GM21576 (cell line): ENCODE measurements around the gene ADAMTS12.
A peak's percentile ranks its signal among the peaks of the same experiment; 100 is the strongest.

Experiments used
- ATAC-seq: cut with Tn5 transposase; IDR thresholded peaks from one replicate; pipeline ENCODE4 v1.9.1; 2021; ENCODE audit warnings: mild to moderate bottlenecking, moderate library complexity; ENCODE audit not compliant: unreplicated experiment

The ADAMTS12 gene, protein sequence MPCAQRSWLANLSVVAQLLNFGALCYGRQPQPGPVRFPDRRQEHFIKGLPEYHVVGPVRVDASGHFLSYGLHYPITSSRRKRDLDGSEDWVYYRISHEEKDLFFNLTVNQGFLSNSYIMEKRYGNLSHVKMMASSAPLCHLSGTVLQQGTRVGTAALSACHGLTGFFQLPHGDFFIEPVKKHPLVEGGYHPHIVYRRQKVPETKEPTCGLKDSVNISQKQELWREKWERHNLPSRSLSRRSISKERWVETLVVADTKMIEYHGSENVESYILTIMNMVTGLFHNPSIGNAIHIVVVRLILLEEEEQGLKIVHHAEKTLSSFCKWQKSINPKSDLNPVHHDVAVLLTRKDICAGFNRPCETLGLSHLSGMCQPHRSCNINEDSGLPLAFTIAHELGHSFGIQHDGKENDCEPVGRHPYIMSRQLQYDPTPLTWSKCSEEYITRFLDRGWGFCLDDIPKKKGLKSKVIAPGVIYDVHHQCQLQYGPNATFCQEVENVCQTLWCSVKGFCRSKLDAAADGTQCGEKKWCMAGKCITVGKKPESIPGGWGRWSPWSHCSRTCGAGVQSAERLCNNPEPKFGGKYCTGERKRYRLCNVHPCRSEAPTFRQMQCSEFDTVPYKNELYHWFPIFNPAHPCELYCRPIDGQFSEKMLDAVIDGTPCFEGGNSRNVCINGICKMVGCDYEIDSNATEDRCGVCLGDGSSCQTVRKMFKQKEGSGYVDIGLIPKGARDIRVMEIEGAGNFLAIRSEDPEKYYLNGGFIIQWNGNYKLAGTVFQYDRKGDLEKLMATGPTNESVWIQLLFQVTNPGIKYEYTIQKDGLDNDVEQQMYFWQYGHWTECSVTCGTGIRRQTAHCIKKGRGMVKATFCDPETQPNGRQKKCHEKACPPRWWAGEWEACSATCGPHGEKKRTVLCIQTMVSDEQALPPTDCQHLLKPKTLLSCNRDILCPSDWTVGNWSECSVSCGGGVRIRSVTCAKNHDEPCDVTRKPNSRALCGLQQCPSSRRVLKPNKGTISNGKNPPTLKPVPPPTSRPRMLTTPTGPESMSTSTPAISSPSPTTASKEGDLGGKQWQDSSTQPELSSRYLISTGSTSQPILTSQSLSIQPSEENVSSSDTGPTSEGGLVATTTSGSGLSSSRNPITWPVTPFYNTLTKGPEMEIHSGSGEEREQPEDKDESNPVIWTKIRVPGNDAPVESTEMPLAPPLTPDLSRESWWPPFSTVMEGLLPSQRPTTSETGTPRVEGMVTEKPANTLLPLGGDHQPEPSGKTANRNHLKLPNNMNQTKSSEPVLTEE (N-terminal part only)

DNA sequence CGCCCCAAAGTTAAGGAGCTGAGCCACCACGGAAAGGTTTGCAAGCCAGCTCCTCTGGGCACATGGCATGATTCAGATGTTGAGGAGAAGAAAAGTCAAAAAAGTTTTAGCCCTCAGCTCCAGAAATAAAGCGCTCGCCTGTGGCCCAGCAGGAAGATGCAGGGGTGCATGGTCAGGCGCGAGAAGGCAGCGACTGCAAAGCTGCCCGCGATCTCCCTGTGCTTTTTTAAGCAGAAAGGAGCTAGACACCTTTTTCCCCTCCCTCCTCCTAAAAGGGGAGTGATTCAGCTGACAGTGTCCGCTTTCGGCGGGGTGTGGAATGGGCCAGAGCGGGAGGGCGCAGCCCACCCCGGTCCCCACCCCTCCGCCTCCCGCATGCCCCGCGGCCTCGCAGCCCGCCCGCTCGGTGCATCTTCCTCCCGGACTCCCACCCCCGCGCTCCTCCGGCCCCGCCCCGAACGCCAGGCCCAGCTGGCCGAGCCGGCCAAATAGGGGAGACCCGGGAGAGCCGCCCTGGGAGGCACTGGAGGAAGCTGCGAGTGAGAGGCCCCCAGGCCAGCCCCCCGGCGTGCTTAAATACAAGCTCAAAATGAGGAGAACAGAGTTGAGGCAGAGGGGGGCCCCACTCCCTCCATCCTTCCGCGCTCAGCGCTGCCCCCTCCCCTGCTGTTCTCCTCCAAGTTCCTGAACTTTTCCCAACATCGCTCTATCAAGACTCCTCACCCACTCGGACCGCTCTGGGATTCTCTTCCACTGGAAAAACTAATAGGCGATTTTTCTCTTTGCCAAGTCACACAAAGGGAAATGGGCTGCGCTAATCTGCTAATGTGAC is at the start of gene ADAMTS12:
TSS of gene ADAMTS12 (minus strand) at position 203 of the 832 bp plus-strand sequence. CDS start at position 69, 134 bp downstream.
- ATAC-seq: no peak

DNA sequence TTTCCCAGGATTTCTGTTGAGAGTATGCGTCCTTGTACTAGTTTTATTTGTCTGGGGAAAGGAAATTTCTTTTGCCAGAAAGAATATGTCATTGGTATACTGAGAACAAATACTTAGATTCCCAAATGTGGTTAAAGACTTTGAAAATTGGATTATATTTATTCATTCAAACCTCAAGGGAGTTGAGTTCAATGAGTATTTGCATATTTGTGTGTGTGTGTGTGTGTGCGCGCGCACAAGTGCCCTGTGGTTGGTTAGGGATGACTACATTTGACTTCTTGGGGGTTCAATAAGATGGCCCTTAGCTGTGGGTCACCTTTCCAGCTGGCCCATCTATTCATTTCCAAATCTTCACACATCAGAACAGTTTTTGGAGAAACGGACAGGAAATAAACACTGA is 49.3 kb upstream of the ADAMTS12 start:
- ATAC-seq: no peak

DNA sequence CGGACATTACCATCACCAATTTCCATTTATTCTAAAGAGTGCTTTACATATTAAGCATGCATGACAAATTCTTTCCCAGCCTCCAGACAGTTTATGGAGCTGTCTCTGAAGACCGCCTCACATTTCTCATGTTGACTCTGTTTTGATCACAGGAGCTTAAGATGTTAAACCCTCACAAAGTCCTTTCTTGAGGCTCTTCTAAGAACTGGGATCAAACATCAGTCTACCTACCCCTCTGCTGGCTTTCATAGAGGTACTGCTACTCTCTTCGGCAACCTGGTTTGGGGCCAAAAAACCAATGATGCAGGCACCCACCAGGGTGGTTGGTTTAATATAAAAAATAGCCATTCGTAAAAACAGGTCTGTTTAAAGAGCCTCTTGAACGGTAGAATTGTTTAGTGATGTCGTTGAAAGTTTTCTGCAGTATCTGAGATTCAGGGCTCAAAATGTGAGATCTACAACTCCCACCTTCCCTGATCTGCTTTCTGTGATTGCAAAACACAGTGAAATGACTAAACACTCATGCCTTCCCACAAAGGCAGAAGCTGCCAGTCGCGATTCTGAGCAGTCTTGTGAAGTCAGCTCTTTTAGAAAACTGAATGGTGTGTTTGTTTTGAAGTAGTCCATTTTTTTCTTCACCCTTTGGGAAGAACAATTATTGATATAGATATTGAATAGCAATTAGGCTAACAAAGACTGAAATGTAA is 47.9 kb upstream of the ADAMTS12 start:
- ATAC-seq: no peak

DNA sequence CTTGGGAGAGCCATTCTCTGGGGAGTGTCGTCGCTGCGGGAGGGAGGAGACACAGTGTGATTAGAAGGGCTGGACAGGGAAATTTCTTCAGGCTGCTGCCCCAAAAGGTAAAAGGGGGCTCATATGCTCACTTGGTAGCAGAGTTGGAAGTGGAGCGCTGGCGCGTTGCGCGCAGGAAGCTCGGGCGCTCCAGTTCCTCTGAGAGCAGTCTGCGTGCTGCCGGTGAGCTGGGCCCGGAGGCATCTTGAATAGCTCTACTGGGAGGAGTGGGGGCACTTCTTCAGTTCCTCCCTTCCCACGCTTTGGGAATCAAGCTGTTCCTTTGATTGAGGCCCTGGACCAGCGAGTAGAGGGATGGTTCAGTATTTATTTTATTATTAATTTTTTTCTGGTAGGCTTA is 47.1 kb upstream of the ADAMTS12 start:
- ATAC-seq: no peak

DNA sequence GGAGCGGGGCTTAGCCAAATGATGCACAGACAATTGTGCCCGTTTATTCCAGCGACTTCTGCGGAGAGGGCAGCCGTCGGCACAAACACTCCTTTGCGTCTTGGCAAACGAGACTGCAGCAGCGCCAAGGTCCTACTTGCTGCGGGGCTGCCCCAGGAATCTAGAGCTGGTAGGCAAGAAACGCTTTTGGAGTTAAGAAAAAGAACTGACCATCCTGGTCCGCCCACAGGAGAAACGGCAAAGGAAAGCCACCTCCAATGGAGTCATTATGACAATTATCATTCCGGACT is 46.7 kb upstream of the ADAMTS12 start:
- ATAC-seq: no peak

DNA sequence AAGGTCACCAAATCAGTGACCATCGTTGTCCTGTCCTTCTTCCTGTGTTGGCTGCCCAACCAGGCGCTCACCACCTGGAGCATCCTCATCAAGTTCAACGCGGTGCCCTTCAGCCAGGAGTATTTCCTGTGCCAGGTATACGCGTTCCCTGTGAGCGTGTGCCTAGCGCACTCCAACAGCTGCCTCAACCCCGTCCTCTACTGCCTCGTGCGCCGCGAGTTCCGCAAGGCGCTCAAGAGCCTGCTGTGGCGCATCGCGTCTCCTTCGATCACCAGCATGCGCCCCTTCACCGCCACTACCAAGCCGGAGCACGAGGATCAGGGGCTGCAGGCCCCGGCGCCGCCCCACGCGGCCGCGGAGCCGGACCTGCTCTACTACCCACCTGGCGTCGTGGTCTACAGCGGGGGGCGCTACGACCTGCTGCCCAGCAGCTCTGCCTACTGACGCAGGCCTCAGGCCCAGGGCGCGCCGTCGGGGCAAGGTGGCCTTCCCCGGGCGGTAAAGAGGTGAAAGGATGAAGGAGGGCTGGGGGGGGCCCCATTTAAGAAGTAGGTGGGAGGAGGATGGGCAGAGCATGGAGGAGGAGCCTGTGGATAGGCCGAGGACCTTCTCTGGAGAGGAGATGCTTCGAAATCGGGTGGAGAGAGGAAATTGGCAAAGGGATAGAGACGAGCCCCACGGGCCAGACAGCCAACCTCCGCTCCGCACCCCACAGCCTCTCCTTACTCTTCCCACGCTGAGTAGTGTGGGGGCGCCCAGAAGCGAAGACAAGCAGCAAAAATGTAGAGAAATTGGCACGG is 46.1 kb upstream of the ADAMTS12 start:
- ATAC-seq: no peak

DNA sequence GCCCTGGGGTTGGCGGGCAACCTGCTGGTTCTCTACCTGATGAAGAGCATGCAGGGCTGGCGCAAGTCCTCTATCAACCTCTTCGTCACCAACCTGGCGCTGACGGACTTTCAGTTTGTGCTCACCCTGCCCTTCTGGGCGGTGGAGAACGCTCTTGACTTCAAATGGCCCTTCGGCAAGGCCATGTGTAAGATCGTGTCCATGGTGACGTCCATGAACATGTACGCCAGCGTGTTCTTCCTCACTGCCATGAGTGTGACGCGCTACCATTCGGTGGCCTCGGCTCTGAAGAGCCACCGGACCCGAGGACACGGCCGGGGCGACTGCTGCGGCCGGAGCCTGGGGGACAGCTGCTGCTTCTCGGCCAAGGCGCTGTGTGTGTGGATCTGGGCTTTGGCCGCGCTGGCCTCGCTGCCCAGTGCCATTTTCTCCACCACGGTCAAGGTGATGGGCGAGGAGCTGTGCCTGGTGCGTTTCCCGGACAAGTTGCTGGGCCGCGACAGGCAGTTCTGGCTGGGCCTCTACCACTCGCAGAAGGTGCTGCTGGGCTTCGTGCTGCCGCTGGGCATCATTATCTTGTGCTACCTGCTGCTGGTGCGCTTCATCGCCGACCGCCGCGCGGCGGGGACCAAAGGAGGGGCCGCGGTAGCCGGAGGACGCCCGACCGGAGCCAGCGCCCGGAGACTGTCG is 45.4 kb upstream of the ADAMTS12 start:
- no peak for ATAC-seq

DNA sequence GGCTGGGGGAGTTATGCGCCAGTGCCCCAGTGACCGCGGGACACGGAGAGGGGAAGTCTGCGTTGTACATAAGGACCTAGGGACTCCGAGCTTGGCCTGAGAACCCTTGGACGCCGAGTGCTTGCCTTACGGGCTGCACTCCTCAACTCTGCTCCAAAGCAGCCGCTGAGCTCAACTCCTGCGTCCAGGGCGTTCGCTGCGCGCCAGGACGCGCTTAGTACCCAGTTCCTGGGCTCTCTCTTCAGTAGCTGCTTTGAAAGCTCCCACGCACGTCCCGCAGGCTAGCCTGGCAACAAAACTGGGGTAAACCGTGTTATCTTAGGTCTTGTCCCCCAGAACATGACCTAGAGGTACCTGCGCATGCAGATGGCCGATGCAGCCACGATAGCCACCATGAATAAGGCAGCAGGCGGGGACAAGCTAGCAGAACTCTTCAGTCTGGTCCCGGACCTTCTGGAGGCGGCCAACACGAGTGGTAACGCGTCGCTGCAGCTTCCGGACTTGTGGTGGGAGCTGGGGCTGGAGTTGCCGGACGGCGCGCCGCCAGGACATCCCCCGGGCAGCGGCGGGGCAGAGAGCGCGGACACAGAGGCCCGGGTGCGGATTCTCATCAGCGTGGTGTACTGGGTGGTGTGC is 44.7 kb upstream of the ADAMTS12 start, which contains the start of gene RXFP3:
TSS of gene RXFP3 (plus strand) at position 6 of the 636 bp plus-strand sequence. CDS start at position 361, 355 bp downstream.
- ATAC-seq: no peak

DNA sequence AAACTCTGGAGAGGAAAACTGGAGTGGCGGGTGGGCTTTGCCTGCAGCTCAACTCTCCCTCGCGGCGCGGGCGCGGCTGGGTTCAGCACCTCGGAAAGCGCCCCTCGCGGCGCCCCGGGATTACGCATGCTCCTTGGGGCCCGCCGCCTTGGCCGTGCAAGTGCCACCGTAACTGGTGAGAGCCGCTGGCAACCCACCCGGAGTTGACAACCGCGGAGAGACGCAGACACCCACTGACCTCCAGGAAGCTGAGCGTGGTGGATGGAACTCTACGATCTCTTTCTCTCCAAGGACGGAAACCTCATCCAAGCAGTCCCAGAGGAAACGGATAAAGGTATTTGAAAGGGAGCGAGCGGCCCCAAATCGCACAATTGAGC is 44.2 kb upstream of the ADAMTS12 start:
- no peak for ATAC-seq

DNA sequence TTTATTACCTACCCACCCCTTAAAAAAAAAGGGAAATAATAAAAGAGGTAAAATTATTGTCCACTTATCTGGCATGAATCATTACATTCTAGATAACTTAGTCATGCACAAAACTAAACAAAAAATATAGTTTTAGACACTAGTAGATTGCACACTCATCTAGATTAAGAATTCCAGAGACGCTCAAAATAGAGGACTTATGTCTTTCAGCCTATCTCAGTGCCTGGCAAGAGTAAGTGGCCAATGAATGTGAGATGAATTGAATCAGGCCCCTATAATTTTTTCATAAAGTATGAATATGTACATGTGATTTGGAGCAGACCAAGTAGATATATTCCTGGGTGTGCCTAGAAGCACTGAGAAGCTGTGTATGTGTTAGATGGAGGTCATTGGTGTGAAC is 42.4 kb upstream of the ADAMTS12 start:
- peak; percentile 22 for ATAC-seq

DNA sequence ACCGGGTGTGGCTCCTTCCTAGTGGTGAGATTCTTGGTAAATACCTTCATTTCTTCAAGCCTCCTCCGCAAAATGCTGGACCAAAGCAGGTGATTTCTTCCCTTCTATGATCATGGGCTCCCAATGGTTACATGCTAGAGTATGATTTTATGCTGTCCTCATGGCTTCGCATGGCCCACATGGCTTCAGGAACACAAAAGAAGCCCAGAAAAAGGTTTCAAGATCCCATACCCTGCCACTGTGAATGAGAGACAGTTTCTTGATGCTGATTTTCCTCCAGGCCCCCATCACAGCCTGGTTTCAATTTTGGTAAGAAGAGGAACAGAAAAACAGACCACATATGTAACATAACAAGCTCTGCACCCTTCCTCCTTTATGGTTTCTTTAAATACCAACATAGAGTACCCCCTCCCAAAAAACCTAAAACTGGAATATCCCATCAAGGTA is 42.0 kb upstream of the ADAMTS12 start:
- peak; percentile 82 for ATAC-seq

DNA sequence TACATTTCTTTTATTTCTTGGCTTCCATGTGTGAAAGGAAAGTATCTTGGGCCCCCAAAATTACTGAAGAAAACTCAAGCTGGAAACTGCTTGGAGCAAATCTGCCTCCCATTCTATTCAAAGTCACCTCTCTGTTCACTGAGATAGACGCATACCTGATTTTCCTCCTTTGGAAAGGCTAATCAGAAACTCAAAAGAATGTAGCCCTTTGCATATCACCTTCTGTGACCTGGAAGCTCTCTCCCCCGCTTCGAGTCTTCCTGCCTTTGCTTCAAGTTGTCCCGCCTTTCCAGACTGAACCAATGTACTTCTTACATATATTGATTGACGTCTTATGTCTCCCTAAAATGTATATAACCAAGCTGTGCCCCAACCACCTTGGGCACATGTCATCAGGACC is 39.3 kb upstream of the ADAMTS12 start:
- ATAC-seq: no peak

DNA sequence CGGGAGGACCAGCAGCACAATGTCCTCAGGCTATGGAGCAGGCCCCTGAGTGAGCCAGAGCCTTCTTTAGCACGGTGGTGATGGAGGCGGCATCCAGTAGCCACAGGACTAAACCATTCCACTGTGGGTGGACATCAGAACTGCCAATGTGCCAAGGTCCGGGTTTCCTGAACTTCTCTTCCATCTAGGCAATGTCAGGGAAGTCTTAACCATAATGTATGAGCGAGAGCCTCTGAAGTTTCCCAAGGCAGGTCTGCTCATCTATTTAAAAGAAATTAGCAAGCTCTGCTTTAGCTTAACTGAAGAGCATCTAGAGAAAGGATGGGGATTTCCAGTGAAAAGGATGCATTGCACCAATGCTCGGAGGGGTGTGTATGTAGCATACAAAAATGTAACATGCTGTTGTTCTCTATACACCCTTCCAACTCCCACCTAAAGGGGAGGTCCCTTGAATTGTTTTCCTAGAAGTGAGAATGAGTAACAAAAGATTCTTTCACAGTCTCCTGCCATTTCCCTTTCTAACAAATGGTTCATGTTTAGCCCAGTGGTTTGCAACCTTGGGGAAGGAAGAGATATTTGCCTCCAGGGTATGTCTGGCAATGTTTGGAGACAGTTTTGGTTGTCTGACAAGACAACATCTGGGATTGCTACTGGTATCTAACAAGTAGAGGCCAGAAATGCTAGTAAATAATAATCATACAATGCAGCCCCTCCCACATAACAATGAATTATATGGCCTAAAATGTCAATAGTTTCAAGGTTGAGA is 38.3 kb upstream of the ADAMTS12 start:
- ATAC-seq: no peak

DNA sequence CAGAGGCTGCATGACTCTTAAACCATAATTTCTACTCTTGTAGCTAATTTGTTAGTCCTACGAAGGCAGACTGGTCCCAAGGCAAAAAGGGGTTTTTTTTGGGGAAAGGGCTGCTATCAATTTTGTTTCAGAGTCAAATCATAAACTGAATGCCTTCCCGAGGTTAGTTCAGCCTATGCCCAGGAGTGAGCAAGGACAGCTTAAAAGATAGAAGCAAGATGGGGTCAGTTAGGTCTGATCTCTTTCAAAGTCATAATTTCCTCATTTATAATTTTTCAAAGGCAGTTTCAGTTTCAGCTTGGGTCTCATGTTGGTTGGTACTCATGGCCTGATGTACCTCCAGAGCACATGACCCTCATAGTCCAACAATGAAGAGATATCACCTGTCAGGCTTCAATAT is 36.5 kb upstream of the ADAMTS12 start:
- no peak for ATAC-seq

DNA sequence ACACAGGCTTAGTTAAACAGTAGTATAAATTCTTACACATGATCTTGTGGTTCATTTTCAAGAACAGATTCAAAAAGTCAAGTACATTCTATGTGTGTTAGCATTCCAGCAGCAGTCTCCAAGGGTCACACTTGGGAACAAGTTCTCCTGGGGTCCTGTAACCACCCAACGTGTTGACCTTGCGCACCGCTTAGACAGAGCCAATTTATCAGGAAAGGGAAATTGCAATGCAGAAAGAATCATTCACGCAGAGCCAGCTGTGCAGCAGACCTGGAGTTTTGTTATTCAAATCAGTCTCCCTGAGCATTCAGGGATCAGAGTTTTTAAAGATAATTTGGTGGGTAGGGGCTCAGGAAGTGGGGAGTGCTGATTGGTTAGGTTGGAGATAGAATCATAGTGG is 35.9 kb upstream of the ADAMTS12 start:
- no peak for ATAC-seq

DNA sequence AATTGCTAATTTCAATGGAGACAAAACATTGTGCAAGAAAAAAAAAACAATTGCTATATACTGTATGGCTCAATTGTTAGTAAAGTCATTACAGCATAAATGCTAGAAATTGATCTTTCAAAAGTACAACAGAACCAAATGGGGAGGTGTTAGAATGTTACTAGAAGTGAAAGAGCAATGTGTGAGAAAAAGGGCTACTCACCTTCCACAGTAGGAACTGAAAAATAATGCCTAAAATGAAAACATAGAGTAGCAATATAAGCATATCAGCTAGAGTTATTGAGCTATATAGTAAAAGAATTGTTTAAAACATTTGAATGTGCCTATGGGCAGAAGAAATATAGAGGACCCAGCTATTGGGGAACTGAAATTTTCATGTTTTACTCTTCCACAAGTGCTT is 33.5 kb upstream of the ADAMTS12 start:
- no peak for ATAC-seq

DNA sequence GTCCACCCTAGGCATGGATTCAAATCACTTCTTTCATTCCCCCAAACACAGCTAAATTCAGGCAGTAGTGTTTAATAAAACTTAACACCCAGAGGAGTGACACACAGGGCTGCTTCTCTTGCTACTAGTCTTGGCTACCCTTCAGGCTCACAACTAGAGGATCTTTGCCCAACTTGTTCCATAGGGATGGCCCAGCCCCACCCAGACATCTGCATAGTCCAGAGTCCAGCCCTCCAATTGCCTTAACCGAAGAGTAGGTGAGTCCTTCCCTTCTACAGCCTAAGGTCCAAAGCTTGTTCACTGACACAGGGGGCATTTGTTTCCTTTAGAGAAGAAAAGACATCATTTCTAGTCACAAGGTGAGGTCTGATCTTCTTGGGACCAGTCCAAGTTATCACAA is 29.2 kb upstream of the ADAMTS12 start:
- no peak for ATAC-seq
